Hepatocyte (in vitro differentiated cells): Measurements from ENCODE around the gene SGMS1.

ENCODE experiments used
- EZH2 ChIP-seq: fragments of 200-600 bp; sonication (generic); IDR thresholded peaks from 2 replicates; pipeline ENCODE4 v1.6.1; 2016; ENCODE audit warnings: antibody characterized with exemption, mild to moderate bottlenecking, borderline replicate concordance
- TF ChIP-seq, protein P1 (sequence below): fragments of 200-600 bp; sonication (generic); IDR thresholded peaks from 2 replicates; pipeline ENCODE4 v1.5.1; 2016; ENCODE audit warnings: antibody characterized with exemption, mild to moderate bottlenecking; ENCODE audit not compliant: poor library complexity

DNA sequence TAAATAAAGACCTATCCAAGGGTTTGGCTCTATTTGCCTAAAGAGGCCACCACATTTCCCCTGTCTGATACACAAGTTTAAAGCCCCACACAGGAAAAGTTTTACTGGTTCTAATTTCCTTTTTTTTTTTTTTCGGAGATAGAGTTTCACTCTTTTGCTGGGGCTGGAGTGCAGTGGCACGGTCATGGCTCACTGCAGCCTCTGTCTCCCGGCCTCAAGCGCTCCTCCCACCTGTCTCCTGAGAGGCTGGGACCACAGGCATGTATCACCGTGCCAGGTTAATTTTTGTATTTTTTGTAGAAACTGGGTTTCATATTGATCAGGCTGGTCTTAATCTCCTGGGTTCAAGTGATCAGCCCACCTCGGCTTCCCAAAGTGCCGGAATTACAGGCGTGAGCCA lies 319.1 kb downstream of the SGMS1 start:
- TF ChIP-seq, protein P1, sequence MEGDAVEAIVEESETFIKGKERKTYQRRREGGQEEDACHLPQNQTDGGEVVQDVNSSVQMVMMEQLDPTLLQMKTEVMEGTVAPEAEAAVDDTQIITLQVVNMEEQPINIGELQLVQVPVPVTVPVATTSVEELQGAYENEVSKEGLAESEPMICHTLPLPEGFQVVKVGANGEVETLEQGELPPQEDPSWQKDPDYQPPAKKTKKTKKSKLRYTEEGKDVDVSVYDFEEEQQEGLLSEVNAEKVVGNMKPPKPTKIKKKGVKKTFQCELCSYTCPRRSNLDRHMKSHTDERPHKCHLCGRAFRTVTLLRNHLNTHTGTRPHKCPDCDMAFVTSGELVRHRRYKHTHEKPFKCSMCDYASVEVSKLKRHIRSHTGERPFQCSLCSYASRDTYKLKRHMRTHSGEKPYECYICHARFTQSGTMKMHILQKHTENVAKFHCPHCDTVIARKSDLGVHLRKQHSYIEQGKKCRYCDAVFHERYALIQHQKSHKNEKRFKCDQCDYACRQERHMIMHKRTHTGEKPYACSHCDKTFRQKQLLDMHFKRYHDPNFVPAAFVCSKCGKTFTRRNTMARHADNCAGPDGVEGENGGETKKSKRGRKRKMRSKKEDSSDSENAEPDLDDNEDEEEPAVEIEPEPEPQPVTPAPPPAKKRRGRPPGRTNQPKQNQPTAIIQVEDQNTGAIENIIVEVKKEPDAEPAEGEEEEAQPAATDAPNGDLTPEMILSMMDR = no peak
- TF ChIP-seq EZH2 = no peak
